Duodenal mucosa (tissue), 2 donors: ENCODE measurements around the gene CDX1.
A peak's percentile ranks its signal among the peaks of the same experiment; 100 is the strongest.

Experiments used
- H3K27ac ChIP-seq: one replicate; pipeline ENCODE4 v1.7.0; 2013; ENCODE audit warnings: low read depth, low read length
- H3K27me3 ChIP-seq, 2 donors: one replicate each; pipeline ENCODE4 v1.7.0; 2013; ENCODE audit warnings: low read length in 2 of 2, control low read depth in 1 of 2; ENCODE audit not compliant: insufficient read depth in 2 of 2, control insufficient read depth in 1 of 2
- H3K36me3 ChIP-seq, 2 donors: one replicate each; pipeline ENCODE4 v1.7.0; 2013; ENCODE audit warnings: low read length in 2 of 2, control low read depth in 1 of 2; ENCODE audit not compliant: insufficient read depth in 2 of 2, control insufficient read depth in 1 of 2
- H3K4me1 ChIP-seq, 2 donors: one replicate each; pipeline ENCODE4 v1.7.0; 2013; ENCODE audit warnings: low read length in 2 of 2, control low read depth in 1 of 2; ENCODE audit not compliant: insufficient read depth in 2 of 2, control insufficient read depth in 1 of 2
- H3K4me3 ChIP-seq, 2 donors: one replicate each; pipeline ENCODE4 v1.7.0; 2013; ENCODE audit warnings: low read length in 2 of 2, low read depth in 1 of 2
- H3K9ac ChIP-seq, 2 donors: one replicate each; pipeline ENCODE4 v1.7.0; 2013; ENCODE audit warnings: low read length in 2 of 2, low read depth in 1 of 2
- H3K9me3 ChIP-seq, 2 donors: one replicate each; pipeline ENCODE4 v1.7.0; 2013; ENCODE audit warnings: low read length in 2 of 2, control low read depth in 1 of 2; ENCODE audit not compliant: control insufficient read depth in 1 of 2

CDX1 gene

DNA sequence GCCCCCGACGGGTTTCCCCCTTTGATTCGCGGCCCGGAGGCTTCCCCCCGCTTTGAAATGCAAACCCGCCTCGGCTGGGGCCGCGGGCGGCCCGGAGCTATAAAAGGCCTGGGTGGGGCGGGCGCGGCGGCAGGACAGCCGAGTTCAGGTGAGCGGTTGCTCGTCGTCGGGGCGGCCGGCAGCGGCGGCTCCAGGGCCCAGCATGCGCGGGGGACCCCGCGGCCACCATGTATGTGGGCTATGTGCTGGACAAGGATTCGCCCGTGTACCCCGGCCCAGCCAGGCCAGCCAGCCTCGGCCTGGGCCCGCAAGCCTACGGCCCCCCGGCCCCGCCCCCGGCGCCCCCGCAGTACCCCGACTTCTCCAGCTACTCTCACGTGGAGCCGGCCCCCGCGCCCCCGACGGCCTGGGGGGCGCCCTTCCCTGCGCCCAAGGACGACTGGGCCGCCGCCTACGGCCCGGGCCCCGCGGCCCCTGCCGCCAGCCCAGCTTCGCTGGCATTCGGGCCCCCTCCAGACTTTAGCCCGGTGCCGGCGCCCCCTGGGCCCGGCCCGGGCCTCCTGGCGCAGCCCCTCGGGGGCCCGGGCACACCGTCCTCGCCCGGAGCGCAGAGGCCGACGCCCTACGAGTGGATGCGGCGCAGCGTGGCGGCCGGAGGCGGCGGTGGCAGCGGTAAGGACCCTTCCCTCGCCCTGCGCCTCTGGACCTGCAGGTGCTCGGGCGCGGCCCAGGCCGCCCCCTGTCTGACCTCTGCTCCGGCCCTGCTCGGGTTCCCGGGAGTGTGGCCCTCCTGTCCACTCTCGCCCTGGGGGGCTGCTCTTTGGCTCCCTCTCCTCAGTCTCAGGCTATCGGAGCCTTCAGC is at the start of gene CDX1:
Gene CDX1 (plus strand): TSS at position 129 of the 862 bp plus-strand sequence. CDS start 99 bp downstream, at position 228.
- Histone ChIP-seq H3K27ac (peak within 1 kb of the TSS; percentile 34), H3K27me3 (peaks cover 4 to 6% of the 10 kb centered on the region in 2 donors), H3K4me3 (peak within 1 kb of the TSS; percentile 87 to 89), H3K36me3 (peaks cover 3 to 10% of the 10 kb centered on the region in 2 donors), H3K9me3 (no peaks in the 10 kb centered on the region), H3K4me1 (peaks cover 65% of the 10 kb centered on the region in 2 donors), H3K9ac (peak within 1 kb of the TSS; percentile 91 to 97)

DNA sequence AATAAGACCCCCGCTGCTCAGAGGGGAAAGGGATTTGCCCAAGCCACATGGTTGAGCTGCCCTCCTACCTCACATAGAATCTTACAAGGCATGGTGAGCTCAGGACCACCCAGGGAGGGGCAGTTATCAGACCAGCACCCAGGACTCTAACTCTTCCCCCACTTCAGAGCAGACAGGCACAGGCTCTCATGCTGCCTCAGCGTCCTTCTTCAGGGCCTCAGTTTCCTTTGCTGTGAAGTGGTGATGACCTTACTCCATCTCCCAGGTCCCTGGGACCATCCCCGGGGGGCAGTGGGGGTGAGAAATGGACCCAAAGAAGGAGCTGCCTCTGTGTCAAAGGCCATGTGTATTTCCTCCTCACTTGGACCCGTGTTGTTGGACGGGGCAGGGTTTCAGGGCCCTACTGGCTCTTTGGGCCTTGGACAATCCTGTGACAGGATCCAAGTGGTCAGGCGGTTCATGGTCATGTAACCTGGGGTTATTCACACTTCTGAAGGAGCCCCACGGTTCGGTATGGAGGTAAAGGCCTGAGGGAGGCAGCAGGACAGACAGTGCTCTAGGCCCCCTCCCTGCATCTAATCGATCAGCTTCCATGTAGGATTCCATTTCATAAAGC is 48.5 kb upstream of the CDX1 start:
- Histone ChIP-seq H3K27me3 (no peaks in the 10 kb centered on the region), H3K9ac (no peak overlapping the region), H3K36me3 (peaks cover 0 to 7% of the 10 kb centered on the region in 2 donors), H3K27ac (no peak overlapping the region), H3K4me1 (peaks cover 15 to 20% of the 10 kb centered on the region in 2 donors), H3K4me3 (no peak overlapping the region), H3K9me3 (no peaks in the 10 kb centered on the region)

DNA sequence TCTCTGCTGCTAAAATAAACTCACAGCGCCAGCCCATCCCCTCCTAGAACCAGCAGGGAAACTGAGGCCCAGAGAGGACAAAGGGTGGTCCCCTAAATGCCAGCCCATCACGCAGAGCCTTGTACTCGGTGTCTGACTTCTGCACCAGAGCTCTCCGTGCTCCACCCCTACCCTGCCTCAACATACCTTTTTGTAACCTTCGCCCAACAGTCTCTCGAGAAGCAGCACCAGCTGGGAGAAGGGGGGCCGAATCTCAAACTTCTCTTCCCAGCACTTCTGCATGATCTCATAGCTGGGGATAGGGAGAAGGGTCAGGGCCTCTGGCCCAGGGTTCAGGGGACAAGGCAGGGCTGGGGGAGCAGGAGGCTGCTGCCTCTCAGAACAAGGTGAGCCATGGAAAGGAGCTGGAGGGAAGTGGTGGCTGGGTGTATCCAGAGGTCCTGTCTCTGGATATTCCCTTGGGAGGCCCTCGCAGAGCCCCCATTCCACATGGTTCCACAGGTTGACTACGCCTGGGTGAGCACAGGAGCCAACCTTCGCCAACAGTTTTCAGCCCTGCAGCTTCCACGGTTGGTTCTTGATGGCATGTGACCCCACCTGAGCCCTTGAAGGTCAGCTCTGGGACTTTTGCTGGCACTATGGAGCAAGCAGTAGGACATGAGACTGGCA is 47.9 kb upstream of the CDX1 start:
- peaks cover 0 to 7% of the 10 kb centered on the region in 2 donors for H3K36me3 ChIP-seq
- peaks cover 12 to 14% of the 10 kb centered on the region in 2 donors for H3K4me1 ChIP-seq
- H3K27me3 ChIP-seq, result no peaks in the 10 kb centered on the region
- no peak overlapping the region for H3K4me3 ChIP-seq
- no peak overlapping the region for H3K27ac ChIP-seq
- H3K9me3 ChIP-seq, result no peaks in the 10 kb centered on the region
- H3K9ac ChIP-seq, result no peak overlapping the region

DNA sequence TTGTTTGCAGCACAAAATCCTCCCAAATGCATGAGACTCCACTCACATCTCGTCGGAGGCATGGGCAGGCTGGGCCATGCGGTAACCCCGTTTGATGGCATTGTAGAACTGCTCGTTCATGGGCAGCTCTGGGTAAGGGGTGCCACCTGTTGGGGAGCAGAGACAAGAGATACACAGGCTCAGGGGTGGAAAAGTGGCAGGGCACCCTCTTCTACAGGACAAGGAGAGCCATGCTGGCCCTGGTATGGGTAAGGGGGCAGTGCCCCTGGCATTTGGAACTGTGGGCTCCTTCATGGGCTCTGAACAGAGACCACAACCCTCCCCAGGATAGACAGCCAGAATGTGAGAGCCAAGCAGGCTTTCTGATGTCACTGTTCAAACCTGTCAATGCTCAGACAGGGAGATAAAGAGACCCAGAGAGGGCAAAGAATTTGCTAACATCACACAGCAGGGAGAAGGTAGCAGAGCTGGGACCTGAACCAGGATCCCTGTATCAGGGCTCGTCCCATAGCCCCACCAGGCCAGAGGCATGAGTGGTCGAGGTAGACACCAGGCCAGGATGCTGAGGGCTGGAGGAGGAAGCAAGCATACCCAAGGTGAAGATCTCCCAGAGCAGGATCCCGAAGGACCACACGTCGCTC is 47.0 kb upstream of the CDX1 start:
- no peaks in the 10 kb centered on the region for H3K27me3 ChIP-seq
- H3K4me3 ChIP-seq, result no peak overlapping the region
- H3K9ac ChIP-seq, result no peak overlapping the region
- H3K9me3 ChIP-seq, result no peaks in the 10 kb centered on the region
- H3K36me3 ChIP-seq, result peaks cover 0 to 7% of the 10 kb centered on the region in 2 donors
- H3K4me1 ChIP-seq, result peaks cover 12 to 14% of the 10 kb centered on the region in 2 donors
- no peak overlapping the region for H3K27ac ChIP-seq

- Histone ChIP-seq H3K4me3 (no peak overlapping the region), H3K27me3 (no peaks in the 10 kb centered on the region), H3K27ac (no peak overlapping the region), H3K9me3 (no peaks in the 10 kb centered on the region), H3K9ac (no peak overlapping the region), H3K4me1 (peaks cover 12 to 14% of the 10 kb centered on the region in 2 donors), H3K36me3 (peaks cover 0 to 7% of the 10 kb centered on the region in 2 donors)
These were observed 46.5 kb upstream of the CDX1 start for GRCh38 chr5:150120062-150120441.

- Histone ChIP-seq H3K27me3 (no peaks in the 10 kb centered on the region), H3K9me3 (no peaks in the 10 kb centered on the region), H3K4me3 (no peak overlapping the region), H3K4me1 (peaks cover 12 to 14% of the 10 kb centered on the region in 2 donors), H3K27ac (no peak overlapping the region), H3K9ac (no peak overlapping the region), H3K36me3 (peaks cover 0 to 7% of the 10 kb centered on the region in 2 donors)
These were observed 45.7 kb upstream of the CDX1 start for GRCh38 chr5:150120617-150121447.

DNA sequence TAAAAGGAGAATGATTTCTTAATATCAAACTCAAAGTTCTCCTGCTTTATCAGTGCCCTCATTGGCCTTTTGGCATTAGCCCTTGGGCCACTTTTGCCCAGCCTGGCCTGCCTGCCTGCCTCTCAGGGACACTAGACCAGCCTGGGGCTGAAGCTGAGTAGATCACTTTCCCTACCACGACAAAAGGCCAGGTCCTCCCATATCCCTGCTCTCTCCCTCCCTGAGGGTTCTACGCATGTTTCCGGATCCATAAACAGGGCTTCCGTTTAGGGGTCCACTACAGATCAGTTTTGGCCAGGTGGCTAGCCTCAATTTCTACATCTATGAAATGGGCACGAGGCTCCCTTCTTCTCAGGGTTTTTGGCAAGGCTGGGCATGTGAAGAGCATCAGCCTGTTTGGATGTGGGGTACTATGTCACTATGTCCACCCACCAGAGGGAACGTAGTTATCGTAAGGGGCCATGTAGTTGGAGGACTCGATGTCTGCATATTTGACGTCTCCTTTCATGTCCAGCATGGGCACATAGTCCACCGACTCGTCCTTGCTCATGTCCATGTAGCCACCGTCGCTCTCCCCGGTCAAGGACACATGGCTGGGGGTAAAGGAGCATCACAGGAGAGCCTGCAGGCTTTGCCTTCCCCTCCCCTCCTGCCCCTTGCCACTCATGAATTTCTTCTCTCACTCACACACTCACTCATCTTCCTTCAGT is 45.0 kb upstream of the CDX1 start:
- Histone ChIP-seq H3K9me3 (no peaks in the 10 kb centered on the region), H3K27ac (no peak overlapping the region), H3K27me3 (no peaks in the 10 kb centered on the region), H3K36me3 (peaks cover 0 to 10% of the 10 kb centered on the region in 2 donors), H3K4me3 (no peak overlapping the region), H3K4me1 (peaks cover 12 to 14% of the 10 kb centered on the region in 2 donors), H3K9ac (no peak overlapping the region)

DNA sequence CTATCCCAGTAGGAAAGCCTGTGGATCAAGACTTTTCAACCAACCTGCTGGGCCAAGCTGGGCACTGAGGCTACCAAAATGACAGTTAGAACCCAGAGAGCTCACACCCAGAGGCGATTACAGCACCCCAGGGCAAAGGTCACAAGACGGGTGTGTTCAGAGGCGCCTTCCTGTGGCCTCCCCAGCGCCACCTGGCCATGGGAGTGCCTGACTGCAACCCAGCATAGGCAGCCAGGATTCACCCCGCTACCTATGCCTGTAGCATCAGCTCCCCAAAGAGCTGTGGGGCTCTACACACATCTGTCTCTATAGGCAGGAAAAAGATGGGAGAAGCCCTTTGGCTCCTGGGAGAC is 44.4 kb upstream of the CDX1 start:
- no peak overlapping the region for H3K9ac ChIP-seq
- H3K27ac ChIP-seq, result no peak overlapping the region
- no peaks in the 10 kb centered on the region for H3K9me3 ChIP-seq
- H3K4me3 ChIP-seq, result no peak overlapping the region
- peaks cover 0 to 10% of the 10 kb centered on the region in 2 donors for H3K36me3 ChIP-seq
- no peaks in the 10 kb centered on the region for H3K27me3 ChIP-seq
- peaks cover 12 to 14% of the 10 kb centered on the region in 2 donors for H3K4me1 ChIP-seq
